HUES48 (cell line): ENCODE data around the gene AGAP1.

Experiments used
- H3K27ac ChIP-seq: one replicate; pipeline ENCODE4 v1.7.0; 2013; ENCODE audit warnings: low read depth, low read length, inconsistent platforms
- H3K27me3 ChIP-seq: 2 replicates; pipeline ENCODE4 v1.6.1; 2013; ENCODE audit warnings: mild to moderate bottlenecking, low read length; ENCODE audit not compliant: control insufficient read depth, insufficient read depth
- H3K36me3 ChIP-seq: 2 replicates; pipeline ENCODE4 v1.6.1; 2013; ENCODE audit warnings: low read length; ENCODE audit not compliant: control insufficient read depth, insufficient read depth
- H3K4me1 ChIP-seq: 2 replicates; pipeline ENCODE4 v1.6.1; 2013; ENCODE audit warnings: mild to moderate bottlenecking, low read length; ENCODE audit not compliant: control insufficient read depth, insufficient read depth
- H3K4me3 ChIP-seq: 2 replicates; pipeline ENCODE4 v1.5.1; 2013; ENCODE audit warnings: mild to moderate bottlenecking, low read depth, low read length
- H3K9ac ChIP-seq: 2 replicates; pipeline ENCODE4 v1.6.1; 2013; ENCODE audit warnings: mild to moderate bottlenecking, low read depth, low read length, moderate library complexity
- H3K9me3 ChIP-seq: 2 replicates; pipeline ENCODE4 v1.6.1; 2013; ENCODE audit warnings: low read length; ENCODE audit not compliant: control insufficient read depth, insufficient read depth

The AGAP1 gene

DNA sequence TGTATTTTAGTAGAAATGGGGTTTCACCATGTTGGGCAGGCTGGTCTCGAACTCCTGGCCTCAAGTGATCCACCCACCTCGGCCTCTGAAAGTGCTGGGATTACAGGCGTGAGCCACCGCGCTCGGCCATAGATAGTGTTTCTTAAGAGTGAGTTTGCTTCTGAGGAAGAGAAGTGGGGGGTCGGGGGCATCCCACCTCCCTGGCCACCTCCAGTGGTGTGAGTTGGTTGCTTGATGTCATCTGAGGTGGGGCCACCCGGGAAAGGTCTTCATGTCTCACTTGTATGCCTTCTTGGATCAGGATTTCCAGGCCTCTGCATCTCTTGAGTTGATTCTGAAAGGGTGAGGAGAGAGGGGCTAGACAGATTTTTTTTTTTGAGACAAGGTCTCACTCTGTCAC, 57.1 kb downstream of the AGAP1 start:
- Histone ChIP-seq H3K9me3 (no peaks in the 10 kb centered on the region), H3K4me1 (peaks cover 25% of the 10 kb centered on the region), H3K27ac (no peak overlapping the region), H3K4me3 (no peak overlapping the region), H3K9ac (no peak overlapping the region), H3K36me3 (no peaks in the 10 kb centered on the region), H3K27me3 (no peaks in the 10 kb centered on the region)

DNA sequence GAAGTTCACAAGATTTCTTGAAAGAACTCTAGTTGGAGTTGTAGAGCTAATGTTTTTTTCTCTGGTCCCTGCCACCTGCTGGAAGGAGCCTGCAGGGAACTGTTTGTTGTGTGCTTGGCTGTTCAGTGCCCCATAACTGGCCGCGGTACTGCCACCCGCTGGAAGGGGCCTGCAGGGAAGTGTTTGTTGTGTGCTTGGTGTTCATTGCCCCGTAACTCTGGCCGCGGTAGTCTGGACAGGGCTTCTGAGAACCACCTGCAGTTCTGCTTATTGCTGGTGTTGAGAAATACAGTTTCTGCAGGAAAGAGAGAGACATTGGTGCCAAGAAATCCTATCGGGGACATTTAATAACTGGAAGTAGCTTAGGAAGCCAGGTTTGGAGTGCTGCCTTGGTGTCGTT, 58.1 kb downstream of the AGAP1 start:
- H3K27ac ChIP-seq: no peak overlapping the region
- no peaks in the 10 kb centered on the region for H3K36me3 ChIP-seq
- H3K4me3 ChIP-seq: no peak overlapping the region
- no peaks in the 10 kb centered on the region for H3K9me3 ChIP-seq
- H3K4me1 ChIP-seq: peaks cover 25% of the 10 kb centered on the region
- H3K27me3 ChIP-seq: no peaks in the 10 kb centered on the region
- no peak overlapping the region for H3K9ac ChIP-seq

DNA sequence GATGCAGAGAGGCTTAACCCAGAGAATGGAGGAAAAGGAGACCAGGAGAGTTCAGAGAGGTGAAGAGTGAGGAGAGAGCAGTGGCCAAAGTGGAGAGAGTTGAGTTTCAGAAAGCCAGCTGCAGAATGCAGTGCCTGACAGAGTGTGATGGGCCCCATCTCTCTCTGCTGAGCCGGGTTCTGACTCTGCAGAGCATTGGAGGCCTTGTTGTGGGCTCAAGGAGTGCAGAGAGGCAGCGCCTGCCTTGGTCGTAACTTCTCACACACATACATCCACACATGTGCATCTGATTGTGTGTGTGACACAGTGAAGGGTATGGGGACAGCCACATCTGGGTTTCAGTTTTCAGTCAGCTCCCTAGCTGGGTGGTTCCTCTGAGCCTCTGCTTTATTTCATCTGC, 58.8 kb downstream of the AGAP1 start:
- no peak overlapping the region for H3K4me3 ChIP-seq

DNA sequence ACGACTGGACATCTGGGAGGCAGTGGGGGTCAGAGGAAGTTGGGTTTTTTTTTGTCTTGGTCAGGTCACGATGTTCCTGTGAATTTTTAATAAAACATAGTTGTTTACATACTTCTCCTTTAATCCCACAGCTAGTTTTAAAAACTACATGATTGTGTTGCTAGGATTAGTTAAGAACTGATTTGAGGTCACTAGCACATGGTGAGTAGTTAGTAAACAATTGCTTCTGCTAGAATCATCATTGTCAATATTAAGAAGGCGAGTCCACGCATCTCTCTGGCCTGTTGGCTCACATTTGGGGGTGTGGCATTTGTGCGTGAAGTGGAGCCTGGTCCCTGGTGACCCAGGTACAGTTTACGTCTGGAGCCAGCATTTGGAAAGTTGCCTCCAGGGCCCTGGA, 59.4 kb downstream of the AGAP1 start:
- no peak overlapping the region for H3K27ac ChIP-seq
- no peaks in the 10 kb centered on the region for H3K27me3 ChIP-seq
- H3K4me1 ChIP-seq: peaks cover 22% of the 10 kb centered on the region

More for the DNA sequence above, 58.8 kb downstream of the AGAP1 start:
- Histone ChIP-seq H3K36me3 (no peaks in the 10 kb centered on the region), H3K27me3 (no peaks in the 10 kb centered on the region), H3K27ac (no peak overlapping the region), H3K9ac (no peak overlapping the region), H3K9me3 (no peaks in the 10 kb centered on the region), H3K4me1 (peaks cover 25% of the 10 kb centered on the region)

DNA sequence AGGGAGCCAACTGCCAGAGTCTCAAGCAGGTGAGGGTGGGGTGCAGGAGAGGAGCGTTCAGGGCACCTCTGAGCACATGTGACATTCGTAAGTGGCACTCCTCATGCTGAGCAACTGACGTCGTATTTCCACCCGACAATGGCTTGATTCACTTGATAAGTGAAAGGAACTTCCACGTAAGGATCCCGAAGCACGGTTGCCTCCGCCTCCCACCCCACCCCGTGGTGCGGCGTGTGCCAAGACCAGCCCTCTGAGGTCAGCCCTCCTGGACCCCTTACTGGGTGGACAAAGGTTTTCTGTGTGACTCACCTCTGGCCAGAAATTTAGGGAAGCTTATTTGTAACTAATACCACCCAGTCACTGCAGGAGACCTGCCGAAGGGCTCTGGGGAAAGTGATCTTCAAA, 59.9 kb downstream of the AGAP1 start:
- H3K9ac ChIP-seq: no peak overlapping the region
- no peak overlapping the region for H3K27ac ChIP-seq
- no peaks in the 10 kb centered on the region for H3K27me3 ChIP-seq
- H3K4me1 ChIP-seq: peaks cover 22% of the 10 kb centered on the region
- H3K36me3 ChIP-seq: no peaks in the 10 kb centered on the region
- H3K4me3 ChIP-seq: no peak overlapping the region
- H3K9me3 ChIP-seq: no peaks in the 10 kb centered on the region

More for the DNA sequence above, 59.4 kb downstream of the AGAP1 start:
- H3K4me3 ChIP-seq: no peak overlapping the region
- H3K9ac ChIP-seq: no peak overlapping the region
- no peaks in the 10 kb centered on the region for H3K9me3 ChIP-seq
- no peaks in the 10 kb centered on the region for H3K36me3 ChIP-seq

DNA sequence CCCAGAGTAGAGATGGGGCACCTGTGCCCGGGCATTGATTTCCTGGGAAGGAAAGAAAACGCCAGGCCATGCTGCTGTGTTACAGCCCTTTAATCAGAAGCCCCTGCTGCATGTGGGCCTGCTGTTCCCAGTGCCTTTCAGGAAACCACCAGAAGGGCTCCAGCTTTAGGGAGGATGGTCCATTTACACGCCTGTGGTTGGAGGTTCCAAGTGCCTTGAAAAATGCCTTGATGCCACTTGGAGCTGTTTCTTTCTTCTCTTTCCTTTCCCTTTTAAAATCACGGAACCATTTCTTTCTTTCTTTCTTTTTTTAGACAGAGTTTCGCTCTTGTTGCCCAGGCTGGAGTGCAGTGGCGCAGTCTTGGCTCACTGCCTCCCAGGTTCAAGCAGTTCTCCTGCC, 60.5 kb downstream of the AGAP1 start:
- Histone ChIP-seq H3K9ac (no peak overlapping the region), H3K4me1 (peaks cover 19% of the 10 kb centered on the region), H3K4me3 (no peak overlapping the region), H3K27me3 (no peaks in the 10 kb centered on the region), H3K27ac (no peak overlapping the region), H3K36me3 (no peaks in the 10 kb centered on the region), H3K9me3 (no peaks in the 10 kb centered on the region)

DNA sequence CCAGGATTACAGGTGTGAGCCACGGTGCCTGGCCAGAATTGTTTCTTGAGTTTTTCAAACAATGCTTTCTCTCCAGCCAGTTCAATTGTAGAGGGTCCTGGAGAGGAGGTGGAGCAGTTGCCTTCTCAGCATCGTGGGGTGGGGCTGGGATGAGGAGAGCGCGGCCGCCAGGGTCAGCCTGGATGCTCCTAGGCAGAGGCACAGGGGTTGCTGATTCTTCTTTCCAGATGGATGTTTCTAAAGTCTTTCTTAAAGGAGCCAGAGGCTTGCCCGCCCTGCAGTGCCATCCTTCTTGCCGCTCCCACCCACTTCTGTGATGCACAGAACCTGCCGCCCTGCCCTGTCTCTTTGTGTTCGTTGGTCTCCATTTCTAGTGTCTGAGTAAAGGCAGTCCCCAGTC, 61.1 kb downstream of the AGAP1 start:
- Histone ChIP-seq H3K4me1 (peaks cover 19% of the 10 kb centered on the region), H3K36me3 (no peaks in the 10 kb centered on the region), H3K4me3 (no peak overlapping the region), H3K27ac (no peak overlapping the region), H3K27me3 (no peaks in the 10 kb centered on the region), H3K9ac (no peak overlapping the region), H3K9me3 (no peaks in the 10 kb centered on the region)

DNA sequence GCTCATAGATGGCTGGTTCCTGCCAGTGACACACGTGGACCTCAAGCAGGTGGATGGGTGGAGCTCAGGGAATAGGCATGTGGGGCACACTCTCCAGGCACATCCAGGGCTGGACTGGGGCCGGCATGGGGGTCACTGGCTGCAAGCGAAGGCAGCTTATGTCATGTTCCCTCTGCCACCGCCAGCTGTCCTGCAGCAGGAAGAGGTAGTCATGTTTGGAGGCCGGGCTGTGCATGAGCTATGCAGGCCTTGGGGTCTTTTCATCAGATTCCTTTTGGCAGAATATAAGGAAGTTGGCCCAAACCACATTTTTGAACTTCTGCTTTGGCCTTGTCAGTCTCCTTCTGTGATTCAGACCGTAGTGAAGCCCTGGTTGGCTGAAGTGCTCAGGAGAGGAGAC, 61.5 kb downstream of the AGAP1 start:
- H3K4me1 ChIP-seq: peaks cover 19% of the 10 kb centered on the region
- no peaks in the 10 kb centered on the region for H3K9me3 ChIP-seq
- H3K9ac ChIP-seq: no peak overlapping the region
- H3K36me3 ChIP-seq: no peaks in the 10 kb centered on the region
- H3K27ac ChIP-seq: no peak overlapping the region
- no peaks in the 10 kb centered on the region for H3K27me3 ChIP-seq
- H3K4me3 ChIP-seq: no peak overlapping the region

DNA sequence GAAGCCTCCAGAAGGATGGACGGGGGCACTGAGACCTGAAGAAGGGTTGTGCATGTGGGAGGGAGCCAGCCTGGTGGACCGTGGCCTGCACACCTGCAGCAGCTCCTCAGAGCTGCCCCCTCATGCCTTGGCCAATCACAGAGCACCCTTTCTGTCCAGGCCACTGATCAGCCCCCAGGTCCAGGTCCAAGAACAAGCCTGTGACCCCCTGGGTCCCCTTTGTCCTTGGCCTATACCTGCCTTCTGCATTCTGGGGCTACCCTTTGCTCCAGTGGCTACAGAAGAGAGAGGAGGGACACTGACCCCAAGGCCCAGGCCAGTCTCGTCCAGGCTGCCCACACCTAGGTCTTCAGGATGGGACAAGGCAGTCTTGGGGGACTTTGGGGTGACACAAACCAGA, 62.2 kb downstream of the AGAP1 start:
- Histone ChIP-seq H3K4me1 (peaks cover 19% of the 10 kb centered on the region), H3K9me3 (no peaks in the 10 kb centered on the region), H3K27me3 (no peaks in the 10 kb centered on the region), H3K9ac (no peak overlapping the region), H3K36me3 (no peaks in the 10 kb centered on the region), H3K4me3 (no peak overlapping the region), H3K27ac (no peak overlapping the region)

DNA sequence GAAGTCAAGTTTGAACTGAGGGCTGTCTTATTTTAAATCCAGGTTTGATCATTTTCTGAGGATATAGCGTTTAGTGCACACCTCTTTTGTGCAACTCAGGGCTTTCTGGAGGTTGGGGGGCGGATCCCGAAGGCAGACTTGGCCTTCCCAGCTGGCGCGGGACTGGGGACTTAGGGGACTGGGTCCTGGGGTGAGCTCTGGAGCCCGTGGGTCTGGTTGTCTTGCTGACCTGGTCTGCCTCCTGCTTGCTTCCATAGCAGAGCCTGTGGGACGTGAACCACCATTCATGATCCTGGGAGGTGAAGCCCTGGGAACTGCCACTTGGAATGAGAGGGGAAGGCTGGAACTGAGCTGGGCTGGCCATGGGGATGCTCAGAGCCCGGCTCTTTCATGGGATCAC, 63.1 kb downstream of the AGAP1 start:
- Histone ChIP-seq H3K4me3 (no peak overlapping the region), H3K9ac (no peak overlapping the region), H3K9me3 (no peaks in the 10 kb centered on the region), H3K4me1 (peaks cover 15% of the 10 kb centered on the region), H3K36me3 (no peaks in the 10 kb centered on the region), H3K27ac (no peak overlapping the region), H3K27me3 (no peaks in the 10 kb centered on the region)

DNA sequence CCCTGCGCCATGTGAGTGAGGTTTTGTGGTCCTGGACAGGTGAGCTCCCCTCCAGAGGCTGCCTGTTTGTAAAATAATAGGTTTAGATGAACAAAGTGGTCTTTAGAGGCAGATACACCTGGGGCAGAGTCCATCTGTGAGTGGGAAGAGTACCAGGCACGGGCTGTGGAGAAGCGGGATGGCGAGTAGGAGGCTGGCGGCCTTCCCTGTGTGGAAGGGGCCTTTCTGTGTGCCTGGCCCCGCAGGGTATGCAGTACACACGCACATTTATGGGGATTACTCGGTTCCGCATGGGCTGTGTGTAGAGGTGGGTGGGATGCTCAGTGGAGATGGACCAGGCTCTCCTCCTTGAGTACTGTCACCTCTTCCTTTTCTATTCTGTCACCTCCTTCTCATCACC, 64.1 kb downstream of the AGAP1 start:
- Histone ChIP-seq H3K9ac (no peak overlapping the region), H3K36me3 (no peaks in the 10 kb centered on the region), H3K27me3 (no peaks in the 10 kb centered on the region), H3K4me3 (no peak overlapping the region), H3K9me3 (no peaks in the 10 kb centered on the region), H3K27ac (no peak overlapping the region), H3K4me1 (peaks cover 8% of the 10 kb centered on the region; the same call in 1 of the 2 replicates)

DNA sequence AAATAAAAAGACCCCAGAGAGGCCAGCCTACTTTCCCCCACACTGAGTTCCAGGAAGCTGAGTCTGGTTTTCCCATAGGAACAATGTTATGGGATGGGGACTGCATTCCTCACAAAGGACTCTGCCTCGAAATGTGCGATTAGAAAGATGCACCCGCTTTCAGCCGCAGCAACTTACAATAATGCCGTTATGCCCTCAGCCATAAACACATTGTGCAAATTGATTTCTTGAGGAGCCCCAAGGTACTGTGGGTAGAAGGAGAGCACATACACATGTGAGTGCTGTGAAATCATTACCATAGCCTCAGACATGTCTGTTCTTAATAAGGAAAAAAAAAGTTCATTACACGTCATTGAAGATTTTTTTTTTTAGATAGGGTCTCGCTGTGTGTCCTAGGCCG, 64.7 kb downstream of the AGAP1 start:
- no peak overlapping the region for H3K9ac ChIP-seq
- no peak overlapping the region for H3K4me3 ChIP-seq
- H3K27ac ChIP-seq: no peak overlapping the region
- H3K9me3 ChIP-seq: no peaks in the 10 kb centered on the region
- peaks cover 6% of the 10 kb centered on the region; the same call in 1 of the 2 replicates for H3K4me1 ChIP-seq
- no peaks in the 10 kb centered on the region for H3K36me3 ChIP-seq
- no peaks in the 10 kb centered on the region for H3K27me3 ChIP-seq
